DMS114 treated with DMSO at 0.1 percent for 48 hours (cell line): ENCODE measurements around the gene PAK5.
"Not testable (repeated sequence)": the region's sequence is repeated elsewhere in the genome, so short reads cannot be mapped to it uniquely, and the experiment has no call there.

Source experiments
- DNase-seq: peaks from one replicate; lab custom pipeline; 2025; ENCODE audit not compliant: unreplicated experiment; lab: John Stamatoyannopoulos, UW

Gene PAK5

GRCh38 chr20:9686455-9686854 lies 152.4 kb downstream of the PAK5 start:
- no peak for DNase-seq

- DNase-seq = no peak
Measured at GRCh38 chr20:9686001-9686400, 152.9 kb downstream of the PAK5 start.

- no peak for DNase-seq
Measured at GRCh38 chr20:9685011-9685410, 153.9 kb downstream of the PAK5 start.

- no peak for DNase-seq
Measured at GRCh38 chr20:9677100-9677623, 161.7 kb downstream of the PAK5 start.

- no peak for DNase-seq
Measured at GRCh38 chr20:9672981-9673380, 165.9 kb downstream of the PAK5 start.

GRCh38 chr20:9672027-9672426 lies 166.8 kb downstream of the PAK5 start:
- DNase-seq = no peak

GRCh38 chr20:9668381-9668780 lies 170.5 kb downstream of the PAK5 start:
- DNase-seq = no peak

- DNase-seq = no peak
Measured at GRCh38 chr20:9663423-9663822, 175.5 kb downstream of the PAK5 start.

- DNase-seq = no peak
Measured at GRCh38 chr20:9660236-9660868, 178.5 kb downstream of the PAK5 start.

- DNase-seq = no peak
Measured at GRCh38 chr20:9647741-9648140, 191.1 kb downstream of the PAK5 start.

- no peak for DNase-seq
Measured at GRCh38 chr20:9646375-9646774, 192.5 kb downstream of the PAK5 start.

- DNase-seq = no peak
Measured at GRCh38 chr20:9642882-9643281, 196.0 kb downstream of the PAK5 start.

GRCh38 chr20:9641499-9642000 lies 197.3 kb downstream of the PAK5 start:
- DNase-seq = not testable (repeated sequence)

GRCh38 chr20:9637889-9638288 lies 201.0 kb downstream of the PAK5 start:
- no peak for DNase-seq

- no peak for DNase-seq
Measured at GRCh38 chr20:9635750-9636149, 203.1 kb downstream of the PAK5 start.

- no peak for DNase-seq
Measured at GRCh38 chr20:9634327-9634726, 204.5 kb downstream of the PAK5 start.

- DNase-seq = no peak
Measured at GRCh38 chr20:9632991-9633390, 205.9 kb downstream of the PAK5 start.

GRCh38 chr20:9632265-9632664 lies 206.6 kb downstream of the PAK5 start:
- DNase-seq = no peak

GRCh38 chr20:9630554-9630953 lies 208.3 kb downstream of the PAK5 start:
- DNase-seq = no peak

GRCh38 chr20:9629831-9630230 lies 209.0 kb downstream of the PAK5 start:
- DNase-seq = no peak

- no peak for DNase-seq
Measured at GRCh38 chr20:9628589-9628988, 210.3 kb downstream of the PAK5 start.

- DNase-seq = no peak
Measured at GRCh38 chr20:9628141-9628540, 210.7 kb downstream of the PAK5 start.

- DNase-seq = no peak
Measured at GRCh38 chr20:9627219-9627618, 211.7 kb downstream of the PAK5 start.
